GM18909 (cell line): ENCODE data around the gene DUSP7.

ENCODE experiments used
- ATAC-seq: cut with Tn5 transposase; IDR thresholded peaks from one replicate; pipeline ENCODE4 v1.9.1; 2021; ENCODE audit warnings: mild to moderate bottlenecking; ENCODE audit not compliant: unreplicated experiment, poor library complexity

DUSP7 gene

DNA sequence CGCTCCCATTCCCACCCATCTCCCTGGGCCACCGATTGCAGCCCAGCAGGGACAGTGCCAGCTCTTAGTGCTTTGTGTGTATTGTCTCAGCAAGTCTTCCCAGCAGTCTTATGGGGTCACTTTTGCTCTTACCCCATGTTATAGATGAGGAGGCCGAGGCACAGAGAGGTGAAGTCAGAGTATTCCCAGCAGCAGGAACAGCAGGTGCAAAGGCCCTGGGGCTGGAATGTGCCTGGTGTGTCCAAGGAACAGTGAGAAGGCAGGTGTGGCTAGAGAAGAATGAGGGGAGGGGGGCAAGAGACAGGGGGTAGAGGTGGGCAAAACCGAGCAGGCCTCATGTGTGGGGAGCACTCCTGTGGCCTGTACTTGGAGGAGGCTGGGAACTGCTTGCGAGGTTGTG lies 12.8 kb upstream of the DUSP7 start:
- ATAC-seq, result no peak

DNA sequence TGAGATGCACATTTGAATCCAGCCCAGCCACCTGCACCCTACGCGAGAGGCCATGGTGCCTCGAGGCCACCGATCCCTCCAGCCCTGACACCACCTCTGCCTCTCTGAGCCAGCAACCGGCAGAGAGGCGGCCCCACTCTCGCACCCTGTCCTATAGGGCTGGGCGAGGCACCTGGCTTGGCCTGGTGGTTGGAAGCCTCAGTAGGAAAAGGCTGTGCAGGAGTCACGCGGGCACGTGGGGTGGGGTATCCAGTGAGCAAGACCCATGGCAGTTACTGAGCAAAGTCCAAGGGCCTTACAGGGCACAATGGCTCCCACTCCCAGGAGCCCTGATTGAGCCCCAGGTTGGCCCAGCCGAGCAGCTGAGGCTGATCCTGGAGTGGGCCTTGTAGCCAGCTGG lies 12.4 kb upstream of the DUSP7 start:
- ATAC-seq, result no peak

DNA sequence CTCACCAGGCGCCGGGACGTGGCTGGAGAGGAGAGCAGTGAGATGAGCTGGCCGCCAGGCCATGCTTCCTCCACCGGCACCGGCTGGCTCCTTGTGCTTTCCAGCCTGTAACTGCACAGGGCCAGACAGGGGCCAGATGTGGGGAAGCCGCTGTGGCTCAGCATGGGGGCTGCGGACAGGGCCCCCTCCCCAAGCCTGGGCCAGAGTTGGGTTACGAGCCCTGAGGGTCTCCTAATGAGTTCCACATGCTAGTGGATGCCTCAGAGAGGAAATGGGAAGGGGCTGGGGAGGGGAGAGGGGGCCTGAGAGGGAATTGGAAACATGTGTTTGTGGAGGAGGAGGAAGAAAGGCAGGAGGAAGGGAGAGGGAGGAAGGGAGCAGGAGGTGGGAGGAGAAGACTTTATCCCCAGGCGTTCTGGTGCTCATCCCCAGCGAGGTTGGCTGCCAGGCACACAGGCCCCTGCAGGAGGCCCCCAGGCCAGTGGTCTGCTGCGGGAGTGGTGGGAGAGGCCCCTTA lies 11.7 kb upstream of the DUSP7 start:
- no peak for ATAC-seq

DNA sequence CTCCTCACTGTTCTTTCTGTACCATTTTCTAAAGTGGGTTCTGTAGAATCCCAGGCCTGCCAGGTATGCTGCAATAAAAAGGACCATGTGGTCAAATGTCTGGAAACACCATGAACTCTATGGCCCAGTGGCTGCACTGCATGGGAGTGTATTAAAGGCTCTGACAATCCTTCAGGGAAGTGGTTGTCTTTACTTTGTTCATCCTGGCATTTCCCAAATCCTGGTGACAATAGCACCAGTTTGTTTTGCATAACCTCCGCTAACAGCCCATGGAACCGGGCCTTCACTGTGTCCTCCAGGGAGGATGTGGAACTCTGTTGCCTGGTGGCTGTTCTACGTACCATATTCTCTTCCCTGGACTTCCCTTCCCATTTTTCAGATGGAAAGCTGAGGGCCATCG lies 11.2 kb upstream of the DUSP7 start:
- ATAC-seq, result no peak

DNA sequence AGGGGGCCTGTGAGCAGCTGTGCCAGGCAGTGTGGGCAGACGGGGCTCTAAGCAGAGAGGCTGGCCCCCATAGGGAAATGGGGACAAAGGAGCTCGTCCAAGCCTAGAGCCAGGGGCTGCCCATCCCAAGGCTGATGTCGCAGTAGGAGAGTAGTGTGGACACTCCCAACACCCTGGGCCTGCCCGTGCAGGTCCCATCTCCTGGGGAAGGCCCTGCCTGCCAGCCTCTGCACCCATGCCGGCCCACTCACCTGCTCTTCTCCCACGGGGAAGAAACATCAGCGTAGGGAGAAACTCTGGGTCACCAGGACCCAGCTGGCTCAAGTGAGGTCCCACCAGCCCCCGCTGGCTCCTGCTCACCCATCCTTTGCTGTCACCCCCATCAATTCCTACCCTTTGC lies 10.7 kb upstream of the DUSP7 start:
- no peak for ATAC-seq

DNA sequence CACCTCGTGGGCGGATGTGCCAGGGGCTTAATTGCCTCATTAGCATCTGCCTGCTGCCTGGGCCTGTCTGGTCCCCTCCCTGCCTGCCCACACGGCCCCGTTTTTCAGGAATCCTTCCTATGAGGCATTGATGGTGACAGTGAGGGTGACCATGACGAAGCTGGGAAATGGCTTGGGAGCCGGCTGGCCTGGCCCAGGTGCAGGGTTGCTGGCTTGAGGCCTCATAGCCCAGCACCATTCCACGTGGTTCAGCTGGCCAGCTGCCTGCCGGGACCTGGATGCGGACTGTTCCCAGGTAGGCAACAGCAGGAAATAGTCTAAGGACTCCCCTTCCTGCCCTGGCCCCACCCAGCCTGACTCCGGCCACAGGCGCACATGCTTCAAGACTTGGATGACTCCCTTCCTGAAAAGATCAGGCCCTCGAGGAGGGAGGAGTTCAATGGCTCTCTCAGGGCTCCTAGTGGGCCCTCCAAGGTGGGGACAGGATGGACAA lies 8.9 kb upstream of the DUSP7 start:
- no peak for ATAC-seq

DNA sequence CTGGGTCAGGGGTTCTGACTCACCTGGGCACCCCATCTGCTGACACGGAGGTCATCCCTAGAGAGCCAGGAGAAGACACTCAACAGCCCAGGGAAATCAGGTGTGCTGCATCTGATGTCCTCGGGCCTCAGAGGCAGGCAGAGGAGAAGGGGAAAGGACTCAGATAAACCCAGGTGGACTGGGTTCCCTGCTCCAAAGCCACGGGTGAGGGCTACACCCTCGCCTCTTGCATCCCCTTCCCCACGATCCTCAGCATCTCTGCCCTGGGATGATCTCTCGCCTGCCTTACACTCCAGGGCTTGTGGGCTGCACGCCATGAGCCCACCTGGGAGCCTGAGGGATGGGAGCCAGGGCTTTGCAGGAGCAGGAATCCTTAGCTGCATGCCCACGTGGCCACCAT lies 8.2 kb upstream of the DUSP7 start:
- no peak for ATAC-seq

DNA sequence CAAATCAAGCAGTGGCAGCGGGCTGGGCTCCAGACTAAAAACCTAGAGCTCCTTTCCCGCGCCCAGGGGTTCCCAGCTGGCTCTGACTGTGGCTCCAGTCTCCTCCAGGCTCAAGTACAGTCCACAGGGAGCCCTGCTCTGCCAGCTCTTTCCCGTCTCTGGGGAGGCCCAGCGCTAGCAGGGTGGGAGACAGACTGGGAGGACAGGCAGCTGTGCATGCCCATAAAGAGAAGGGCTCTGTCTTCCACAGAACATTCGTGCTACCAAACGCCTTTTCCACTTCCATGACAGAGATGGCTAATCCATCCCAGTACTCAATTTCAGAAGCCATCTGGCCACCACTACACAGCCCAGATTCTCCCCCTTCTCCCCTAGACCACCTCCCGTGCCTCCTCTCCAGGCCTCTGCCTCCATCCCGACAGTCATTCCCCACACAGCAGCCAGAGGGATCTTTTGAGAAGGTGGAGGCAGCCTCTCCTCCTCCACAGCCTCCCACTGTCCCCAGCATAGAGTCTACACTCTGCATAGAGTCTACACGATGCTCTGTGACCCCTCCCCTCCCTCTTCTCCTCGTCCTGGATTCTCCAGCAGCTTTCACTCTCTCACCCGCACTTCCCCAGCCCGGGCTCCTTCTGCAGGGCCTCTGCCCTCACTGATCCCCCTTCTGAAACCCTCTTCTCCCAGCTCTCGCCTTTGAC lies 6.8 kb upstream of the DUSP7 start:
- ATAC-seq, result no peak

DNA sequence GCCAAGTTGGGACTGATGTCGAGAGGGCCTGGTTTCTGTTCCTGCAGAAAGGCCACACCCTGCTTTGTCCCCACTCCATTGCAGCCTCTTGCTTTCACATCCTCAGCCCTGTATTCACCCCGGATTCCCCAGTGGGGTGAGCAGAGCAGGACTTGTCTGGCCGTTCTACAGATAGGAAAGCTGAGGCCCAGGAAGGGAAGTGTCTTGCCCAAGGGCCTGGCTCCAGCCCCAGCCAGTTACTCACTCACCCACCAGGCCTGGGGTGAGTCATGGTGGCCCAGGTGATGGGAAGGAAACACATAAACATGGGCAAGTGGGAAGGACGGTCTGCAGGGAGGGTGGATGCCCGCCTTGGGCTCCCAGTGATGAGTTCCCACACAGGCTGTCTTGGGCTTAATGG lies 6.1 kb upstream of the DUSP7 start:
- no peak for ATAC-seq

DNA sequence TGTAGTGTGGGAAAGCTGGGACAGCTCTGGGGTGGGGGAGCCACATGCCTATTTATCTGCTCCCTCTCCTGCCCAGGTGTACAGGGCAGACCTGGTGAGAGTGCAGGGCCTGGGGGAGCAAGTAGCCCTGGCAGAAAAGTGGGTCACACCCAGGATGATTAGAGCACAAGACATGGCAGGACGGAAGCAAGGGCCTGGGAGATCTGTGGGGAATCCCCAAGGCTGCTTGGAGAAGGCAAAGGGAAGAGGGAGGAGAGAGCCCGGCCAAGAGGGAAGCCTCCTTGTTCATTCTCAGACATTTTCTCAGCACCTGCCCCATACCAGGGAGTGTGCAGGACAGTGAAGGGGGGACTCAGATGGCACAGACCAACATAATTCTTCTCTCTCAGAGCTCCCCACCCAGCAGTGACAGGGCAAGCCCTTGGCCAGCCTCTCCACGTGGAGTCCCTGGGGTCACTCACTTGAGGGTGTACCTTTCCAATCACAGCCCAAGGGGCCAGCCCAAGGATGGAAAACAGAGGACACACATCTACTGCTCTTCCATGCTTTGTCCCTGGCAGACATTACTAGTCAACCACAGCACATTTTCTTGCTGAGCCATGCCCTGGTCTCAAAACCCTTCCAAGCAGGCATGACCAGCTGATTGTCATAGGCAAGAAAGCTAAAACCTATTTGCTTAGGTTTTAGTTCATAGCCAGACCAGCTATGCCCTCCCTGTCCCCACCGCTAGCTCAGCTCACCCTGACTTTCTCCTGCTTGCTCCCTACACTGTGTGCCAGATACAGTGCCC lies 4.9 kb upstream of the DUSP7 start:
- no peak for ATAC-seq

DNA sequence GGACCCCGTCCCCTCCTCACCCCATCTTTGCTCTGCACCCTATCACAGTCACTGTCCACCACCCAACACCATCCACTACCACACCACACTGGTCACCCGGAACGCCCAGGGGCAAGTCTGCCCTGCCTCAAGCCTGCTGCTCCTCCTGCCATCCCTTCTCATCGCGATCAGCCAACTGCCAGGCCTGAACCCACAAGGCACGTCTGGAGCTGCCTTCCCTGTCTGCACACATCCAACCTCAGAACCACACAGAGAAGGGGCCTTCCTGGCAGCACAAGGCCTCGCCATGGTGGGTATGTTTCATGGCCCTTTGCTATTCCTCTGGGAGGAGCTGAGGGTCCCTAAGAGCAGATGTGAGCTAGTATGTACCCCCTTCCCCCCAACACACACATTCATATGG lies 3.4 kb upstream of the DUSP7 start:
- no peak for ATAC-seq

DNA sequence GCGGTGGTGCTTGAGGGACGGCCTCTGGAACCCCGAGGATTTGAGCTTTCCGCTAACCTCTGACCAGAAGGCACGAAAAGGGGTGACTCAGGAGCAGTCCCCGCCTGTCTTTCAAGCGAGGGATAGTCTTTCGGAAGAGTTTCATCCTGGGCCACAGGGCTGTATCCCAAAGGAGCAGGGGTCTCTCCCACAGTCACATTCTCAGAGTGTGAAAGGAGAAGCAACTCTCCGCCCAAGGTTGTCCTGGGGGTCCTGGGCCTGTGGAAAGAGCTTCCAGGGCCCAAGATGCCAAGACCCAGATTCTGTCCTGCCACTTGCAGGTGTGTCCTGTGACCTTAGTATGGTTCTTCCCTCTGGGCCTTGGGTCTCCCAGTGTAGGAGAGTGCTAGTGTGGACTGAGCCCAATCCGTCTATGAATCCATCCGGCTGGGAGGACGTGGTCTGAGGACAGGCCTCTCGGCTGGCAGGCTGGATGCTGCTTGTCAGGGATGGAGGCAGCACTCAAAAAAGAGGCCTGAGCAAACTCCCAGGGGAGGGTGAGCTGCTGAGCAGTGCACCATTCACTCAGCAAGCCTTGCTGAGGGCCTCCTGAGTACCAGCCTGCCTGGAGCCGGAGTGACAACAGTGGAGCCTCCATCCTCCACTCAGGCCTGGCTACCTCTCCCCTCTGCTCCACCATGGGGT lies 1.6 kb upstream of the DUSP7 start:
- ATAC-seq, result no peak

DNA sequence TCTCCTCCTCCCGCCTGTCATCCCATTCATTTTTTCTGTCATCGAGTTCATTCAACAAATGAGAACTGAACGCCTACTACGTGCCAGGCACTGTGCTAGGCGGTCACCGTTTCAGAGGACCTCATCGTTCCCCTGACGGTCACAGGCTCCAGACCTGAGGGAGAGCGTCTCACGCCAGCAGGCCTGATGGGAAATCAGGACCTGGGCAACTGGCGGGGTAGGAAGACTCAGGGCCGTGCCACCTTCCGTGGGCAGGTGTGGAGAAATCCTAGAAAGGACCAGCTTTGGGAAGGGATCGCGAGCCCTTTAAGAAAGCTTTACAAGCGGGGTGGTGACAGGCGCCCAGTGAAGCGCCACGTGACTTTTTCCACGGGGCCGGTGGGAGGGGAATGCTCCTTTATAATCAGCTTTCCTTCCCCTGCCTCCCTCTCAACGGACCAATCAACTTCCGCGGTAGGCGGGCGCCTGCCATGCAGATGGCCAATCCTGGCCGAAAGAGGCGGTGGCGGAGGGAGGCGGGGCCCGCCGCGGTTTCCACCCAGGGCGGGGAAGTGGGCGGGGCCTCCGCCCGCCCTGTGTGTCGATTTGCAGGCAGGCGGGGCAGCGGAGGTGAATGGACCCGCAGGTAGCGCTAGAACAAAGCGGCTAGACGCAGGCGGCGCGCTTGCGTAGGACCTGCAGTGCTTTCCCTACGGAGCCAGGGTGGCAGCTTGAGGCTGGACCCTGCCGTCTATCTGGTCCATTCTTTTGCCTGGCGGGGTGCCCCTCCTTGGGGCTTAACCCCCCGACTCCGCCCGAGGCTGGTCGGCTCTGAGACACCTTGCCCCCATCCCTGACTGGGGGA lies 819 bp upstream of the DUSP7 start:
- peak; percentile 75 for ATAC-seq

DNA sequence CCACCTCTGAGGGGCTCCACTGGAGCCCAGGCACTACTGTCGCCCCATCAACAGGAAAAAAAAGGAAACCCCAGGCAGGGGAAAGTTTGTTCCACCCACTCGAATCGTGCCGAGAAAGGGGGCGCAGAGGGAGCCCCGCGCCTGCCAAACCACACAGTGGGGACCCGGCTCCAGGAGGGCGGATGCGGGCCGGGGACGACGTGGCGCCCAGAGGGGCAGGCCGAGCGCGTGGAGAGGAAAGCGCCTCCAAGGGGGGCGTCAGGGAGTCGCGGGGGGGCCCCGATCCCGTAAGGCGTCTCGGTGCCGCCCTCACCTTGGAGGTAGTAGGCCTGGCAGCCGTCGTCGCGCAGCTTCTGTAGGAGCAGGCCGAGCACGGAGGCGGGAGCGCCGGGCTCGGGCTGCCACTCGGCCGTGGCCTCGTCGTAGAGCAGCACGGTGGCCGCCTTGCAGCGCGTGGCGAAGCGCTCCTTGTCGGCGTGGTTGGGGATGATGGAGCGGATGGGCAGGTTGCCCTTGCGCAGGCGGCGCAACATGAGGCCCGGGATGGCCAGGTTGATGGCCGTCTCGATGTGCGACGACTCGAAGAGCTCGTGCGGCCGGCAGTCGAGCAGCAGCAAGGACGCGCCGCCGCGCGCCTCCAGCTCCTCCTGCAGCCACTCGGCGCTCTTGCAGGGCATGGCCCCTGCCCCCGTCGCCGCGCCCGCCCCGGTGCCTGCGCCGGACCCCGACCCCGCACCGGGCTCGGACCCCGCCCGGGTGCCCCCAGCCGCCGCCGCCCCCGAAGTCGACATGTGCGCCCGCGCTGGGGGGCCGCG lies 627 bp downstream of the DUSP7 start:
- peak; percentile 22 for ATAC-seq

DNA sequence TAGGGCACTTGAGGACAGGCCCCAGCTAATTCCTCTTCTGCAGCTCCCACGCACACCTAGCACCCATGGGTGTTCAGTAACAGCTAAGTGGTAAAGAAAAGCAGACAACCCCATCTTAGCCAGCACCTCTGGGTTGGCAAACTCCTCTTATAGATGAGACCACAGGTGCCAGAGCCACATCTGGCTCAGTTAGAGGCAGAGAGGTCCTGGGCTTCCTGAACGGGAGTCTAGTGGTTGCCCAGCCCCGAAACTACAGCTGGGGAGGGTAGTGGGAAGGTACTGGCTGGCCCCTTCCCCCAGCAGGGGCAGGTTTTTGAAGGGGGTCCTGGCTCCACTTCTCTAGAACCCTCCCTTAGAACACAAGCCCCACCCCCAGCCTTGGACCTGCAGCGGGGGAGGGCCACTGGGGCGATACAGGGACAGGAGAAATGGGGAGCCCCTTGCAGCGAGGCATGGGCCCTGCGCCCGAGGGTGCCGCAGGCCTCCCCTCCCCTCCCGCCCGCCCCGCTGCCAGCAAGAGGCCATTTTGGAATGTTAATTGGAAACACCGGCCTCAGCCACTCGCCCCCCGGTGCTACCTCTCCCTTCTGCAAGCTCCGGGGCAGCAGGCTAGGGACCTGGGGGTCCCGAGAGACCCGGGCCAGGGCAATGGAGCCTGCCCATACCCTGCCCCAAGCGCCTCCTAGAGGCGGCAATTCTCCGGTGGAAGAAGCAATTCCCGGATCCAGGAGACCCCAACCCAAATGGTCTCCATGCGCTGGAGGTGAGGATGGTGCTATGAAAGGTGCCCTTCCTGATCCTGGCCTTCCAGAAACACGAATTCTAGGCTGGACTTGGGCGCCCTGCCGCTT lies 1.5 kb downstream of the DUSP7 start:
- no peak for ATAC-seq

DNA sequence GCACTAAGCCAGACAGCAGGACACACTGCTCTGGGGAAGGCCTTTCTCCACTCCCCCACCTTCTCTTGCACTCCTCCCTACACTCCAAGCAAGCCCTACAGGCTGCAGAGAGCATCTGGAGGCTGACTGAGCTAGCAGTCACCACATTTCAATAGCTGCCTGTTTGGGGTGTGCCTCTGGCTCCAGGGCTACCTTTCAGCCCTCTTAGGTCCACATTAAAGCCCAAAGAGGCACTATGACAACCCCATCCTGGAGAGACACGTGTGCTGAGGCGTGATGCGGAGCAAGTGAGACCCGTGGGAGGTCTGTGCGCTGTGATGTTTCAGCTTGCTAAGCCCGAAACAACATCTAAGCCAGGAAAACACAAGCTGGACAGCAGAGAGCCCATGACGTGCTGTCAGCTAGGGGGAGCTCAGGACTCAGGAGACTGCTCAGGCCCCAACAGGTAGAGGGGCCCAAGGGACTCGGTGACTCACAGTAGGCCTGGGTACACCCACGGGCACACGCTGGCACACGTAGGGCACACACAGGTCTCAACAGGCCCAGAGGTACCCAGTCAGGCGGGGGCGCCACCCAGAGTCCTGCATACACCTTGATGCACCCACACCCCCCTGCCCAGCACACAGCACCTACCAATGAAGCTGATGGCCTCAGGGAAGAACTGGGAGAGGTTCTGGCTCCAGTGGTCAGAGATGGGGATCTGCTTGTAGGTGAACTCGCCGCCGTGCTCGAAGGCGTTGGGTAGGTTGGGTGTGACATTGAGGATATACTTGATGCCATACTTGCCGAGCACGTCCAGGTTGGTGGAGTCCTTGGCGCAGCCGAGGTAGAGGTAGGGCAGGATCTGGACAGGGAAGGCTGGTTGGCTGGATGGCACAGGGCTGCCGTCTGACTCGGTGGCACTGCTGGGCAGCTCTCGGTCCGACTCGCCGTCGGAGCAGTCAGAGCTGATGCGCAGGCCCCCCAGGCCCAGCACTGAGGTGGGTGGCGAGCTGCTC lies 2.8 kb downstream of the DUSP7 start:
- ATAC-seq, result no peak

DNA sequence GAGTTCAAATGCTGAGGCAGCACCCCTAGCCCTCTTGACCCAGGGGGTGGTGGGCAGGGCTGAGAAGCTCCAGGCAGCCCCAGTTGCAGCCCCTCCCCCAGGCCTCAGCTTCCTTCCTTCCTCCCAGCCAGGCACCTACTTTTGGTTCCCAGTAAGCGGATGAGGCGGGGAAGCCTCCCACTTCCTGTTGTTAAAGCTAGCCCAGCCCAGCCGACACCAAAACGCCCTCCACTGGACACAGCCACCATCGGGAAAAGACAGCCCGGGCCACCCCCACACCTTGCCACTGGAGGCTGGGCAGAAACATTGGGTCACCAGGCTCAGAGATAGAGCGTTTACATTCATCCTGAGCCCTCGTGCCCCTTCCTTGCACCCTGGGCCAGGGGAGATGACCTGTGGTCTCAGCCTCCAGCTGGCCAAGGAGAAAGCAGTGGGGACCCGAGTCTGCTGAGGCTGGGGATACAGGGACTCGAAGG lies 3.5 kb downstream of the DUSP7 start:
- ATAC-seq, result no peak
